Measurements from ENCODE around the gene PATJ. TPM values are rescaled to one million over a fixed set of nuclear protein-coding genes. Genes with fewer than 3 reads are reported as not detected.

Gene PATJ
- total and polyA plus RNA-seq, 2 donors (not counting 1 experiment from before 2014, with no cell fraction given), result 8.0 to 45.3 TPM

GRCh38 chr1:61979729-61980128 is 237.4 kb downstream of the PATJ start:
- no peak overlapping the region for H3K4me3 Mint-ChIP-seq
- DNase-seq, result no peak
- POLR2A ChIA-PET, result no interaction called here
- no peaks in the 10 kb centered on the region for H4K20me1 ChIP-seq (ENCODE audit: control insufficient read depth, insufficient read depth, low read length, poor library complexity, severe bottlenecking)
- intact Hi-C loops (cut with micrococcal nuclease), result no loop called here
- H3K9me3 ChIP-seq (ENCODE audit: control extremely low read depth in 1 of 3, control insufficient read depth in 2 of 3, insufficient read depth in 1 of 3, low read length in 2 of 3), result no peaks in the 10 kb centered on the region
- no peaks in the 10 kb centered on the region for H3K27me3 Mint-ChIP-seq
- no peak overlapping the region for H3K4me2 ChIP-seq (replicated peaks; ENCODE audit: low read depth, low read length, poor library complexity, severe bottlenecking)
- no peaks in the 10 kb centered on the region for H3K27me3 ChIP-seq (replicated peaks in 1 of 4; ENCODE audit: control extremely low read depth in 1 of 4, control insufficient read depth in 3 of 4, insufficient read depth in 4 of 4, low read length in 3 of 4)
- TF ChIP-seq CTCF (IDR thresholded peaks at IDR 0.05), result no peak
- TF ChIP-seq EZH2 (IDR thresholded peaks at IDR 0.05; ENCODE audit: borderline replicate concordance, insufficient read depth, low read depth, low read length, poor library complexity, severe bottlenecking), result no peak
- no peaks in the 10 kb centered on the region for H3K9me3 Mint-ChIP-seq (ENCODE audit: insufficient read depth)
- no peak overlapping the region for H3K27ac Mint-ChIP-seq
- H3K9ac ChIP-seq (ENCODE audit: low read length), result no peak overlapping the region
- H3K27ac ChIP-seq (ENCODE audit: low read length in 2 of 2), result no peak overlapping the region
- no peak for ATAC-seq (ENCODE audit: low read depth)
- H3K79me2 ChIP-seq (ENCODE audit: control insufficient read depth, insufficient read depth, low read length), result no peaks in the 10 kb centered on the region
- CTCF ChIA-PET, result no interaction called here
- H3K4me3 ChIP-seq (ENCODE audit: control extremely low read depth in 1 of 5, extremely low read depth in 1 of 5, insufficient read depth in 1 of 5, low read depth in 2 of 5, low read length in 4 of 5), result no peak overlapping the region
- H2AFZ ChIP-seq (ENCODE audit: insufficient read depth, low read depth, low read length, poor library complexity, severe bottlenecking), result no peak overlapping the region
- no peaks in the 10 kb centered on the region for H3K4me1 ChIP-seq (ENCODE audit: control insufficient read depth in 2 of 2, insufficient read depth in 2 of 2, low read length in 2 of 2)
- WGBS (ENCODE audit: insufficient coverage), result 86% methylated on average over 4 of the region's 4 CpGs
- H3K4me1 Mint-ChIP-seq, result no peaks in the 10 kb centered on the region
- H3K36me3 ChIP-seq (replicated peaks in 1 of 2; ENCODE audit: control extremely low read depth in 1 of 2, control insufficient read depth in 1 of 2, extremely low read depth in 1 of 2, insufficient read depth in 2 of 2, low read length in 1 of 2), result no peaks in the 10 kb centered on the region

GRCh38 chr1:61980561-61980960 is 238.3 kb downstream of the PATJ start:
- Histone ChIP-seq H3K4me2 (replicated peaks; ENCODE audit: low read depth, low read length, poor library complexity, severe bottlenecking) (no peak overlapping the region), H3K9me3 (ENCODE audit: control extremely low read depth in 1 of 3, control insufficient read depth in 2 of 3, insufficient read depth in 1 of 3, low read length in 2 of 3) (no peaks in the 10 kb centered on the region), H2AFZ (ENCODE audit: insufficient read depth, low read depth, low read length, poor library complexity, severe bottlenecking) (no peak overlapping the region), H3K36me3 (replicated peaks in 1 of 2; ENCODE audit: control extremely low read depth in 1 of 2, control insufficient read depth in 1 of 2, extremely low read depth in 1 of 2, insufficient read depth in 2 of 2, low read length in 1 of 2) (no peaks in the 10 kb centered on the region), H3K4me1 (ENCODE audit: control insufficient read depth in 2 of 2, insufficient read depth in 2 of 2, low read length in 2 of 2) (no peaks in the 10 kb centered on the region), H3K9ac (ENCODE audit: low read length) (no peak overlapping the region), H3K79me2 (ENCODE audit: control insufficient read depth, insufficient read depth, low read length) (no peaks in the 10 kb centered on the region), H3K4me3 (ENCODE audit: control extremely low read depth in 1 of 5, extremely low read depth in 1 of 5, insufficient read depth in 1 of 5, low read depth in 2 of 5, low read length in 4 of 5) (no peak overlapping the region), H3K27ac (ENCODE audit: low read length in 2 of 2) (no peak overlapping the region), H3K27me3 (replicated peaks in 1 of 4; ENCODE audit: control extremely low read depth in 1 of 4, control insufficient read depth in 3 of 4, insufficient read depth in 4 of 4, low read length in 3 of 4) (no peaks in the 10 kb centered on the region), H4K20me1 (ENCODE audit: control insufficient read depth, insufficient read depth, low read length, poor library complexity, severe bottlenecking) (no peaks in the 10 kb centered on the region)
- no peaks in the 10 kb centered on the region for H3K9me3 Mint-ChIP-seq (ENCODE audit: insufficient read depth)
- ChIA-PET POLR2A (no interaction called here), CTCF (no interaction called here)
- no peak for TF ChIP-seq CTCF (IDR thresholded peaks at IDR 0.05)
- TF ChIP-seq EZH2 (IDR thresholded peaks at IDR 0.05; ENCODE audit: borderline replicate concordance, insufficient read depth, low read depth, low read length, poor library complexity, severe bottlenecking), result no peak
- DNase-seq, result no peak
- H3K4me3 Mint-ChIP-seq, result no peak overlapping the region
- intact Hi-C loops (cut with micrococcal nuclease), result no loop called here
- 67% methylated on average over 1 of the region's 4 CpGs for WGBS (ENCODE audit: insufficient coverage)
- no peak overlapping the region for H3K27ac Mint-ChIP-seq
- no peaks in the 10 kb centered on the region for H3K27me3 Mint-ChIP-seq
- no peak for ATAC-seq (ENCODE audit: low read depth)
- no peaks in the 10 kb centered on the region for H3K4me1 Mint-ChIP-seq
